GM19193 (cell line): ENCODE results near the gene NT5C3A.

Source experiments
- POLR2A ChIP-seq: IDR thresholded peaks from 4 replicates; pipeline ENCODE4 v1.6.1; 2011; ENCODE audit not compliant: insufficient read depth, insufficient read length; ENCODE audit errors: extremely low read depth

The NT5C3A gene

GRCh38 chr7:33038639-33039038 is 23.9 kb downstream of the NT5C3A start:
- TF ChIP-seq POLR2A, result no peak

GRCh38 chr7:33035776-33036175 is 26.8 kb downstream of the NT5C3A start:
- TF ChIP-seq POLR2A, result no peak

GRCh38 chr7:33024189-33024757 is 38.3 kb downstream of the NT5C3A start:
- TF ChIP-seq POLR2A, result no peak

DNA sequence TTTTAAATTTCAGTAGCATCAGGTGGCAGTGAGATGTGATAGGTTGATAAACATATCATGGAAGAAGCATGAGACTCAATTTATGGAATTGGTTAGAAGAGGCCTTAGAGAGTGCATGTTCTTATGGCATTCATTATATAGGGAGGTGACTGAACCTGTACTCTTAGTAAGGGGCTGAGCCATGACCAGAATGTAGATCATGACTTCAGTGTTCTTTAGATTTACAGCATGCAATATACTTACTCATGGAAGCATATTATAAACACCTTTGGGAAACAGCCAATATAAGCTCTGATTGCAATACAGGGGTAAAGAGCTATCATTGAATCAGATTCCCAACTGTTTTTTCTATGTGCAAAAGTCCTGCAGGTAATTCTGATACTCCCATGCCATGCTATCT is 50.2 kb downstream of the NT5C3A start:
- TF ChIP-seq POLR2A, result no peak

DNA sequence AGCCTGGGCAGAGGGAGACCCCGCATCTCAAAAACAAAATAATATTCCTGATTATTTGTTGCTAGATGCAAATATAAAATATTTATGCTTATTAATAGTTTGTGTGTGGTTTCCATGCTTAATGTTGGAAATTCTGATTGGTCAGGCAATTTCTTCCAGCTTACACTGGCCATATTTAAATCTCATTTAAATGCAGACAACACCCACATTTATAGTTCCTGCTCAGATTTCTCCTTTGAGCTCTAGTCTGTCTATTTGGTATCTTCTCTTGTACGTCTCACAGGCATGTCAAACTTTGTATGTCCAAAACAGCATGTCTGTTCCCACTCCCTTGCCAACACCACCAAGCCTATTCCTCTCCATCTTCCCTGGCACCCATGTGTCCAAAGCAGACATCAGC is 52.8 kb downstream of the NT5C3A start:
- no peak for TF ChIP-seq POLR2A
